ENCODE results near the gene CAST. TPM values are rescaled to one million over a fixed set of nuclear protein-coding genes. Genes with fewer than 3 reads are reported as not detected.

CAST gene
- total and polyA plus RNA-seq, 2 donors (not counting 1 experiment from before 2014, with no cell fraction given), result 41.0 to 231 TPM

- peaks cover 62% of the 10 kb centered on the region for H4K20me1 ChIP-seq (ENCODE audit: control insufficient read depth, insufficient read depth, low read length, poor library complexity, severe bottlenecking)
- H3K27me3 Mint-ChIP-seq, result no peaks in the 10 kb centered on the region
- intact Hi-C loops (cut with micrococcal nuclease), result loop anchor here (1.0 kb wide), 1 partner anchor 74 kb away; no protein-coding TSS in a partner anchor
- no peak overlapping the region for H3K4me3 Mint-ChIP-seq
- H3K4me2 ChIP-seq (replicated peaks; ENCODE audit: low read depth, low read length, poor library complexity, severe bottlenecking), result peak overlapping the region; percentile 34
- no peak overlapping the region for H3K27ac Mint-ChIP-seq
- no peak overlapping the region for H3K4me3 ChIP-seq (ENCODE audit: control extremely low read depth in 1 of 5, extremely low read depth in 1 of 5, insufficient read depth in 1 of 5, low read depth in 2 of 5, low read length in 4 of 5)
- TF ChIP-seq EZH2 (IDR thresholded peaks at IDR 0.05; ENCODE audit: borderline replicate concordance, insufficient read depth, low read depth, low read length, poor library complexity, severe bottlenecking), result no peak
- TF ChIP-seq CTCF (IDR thresholded peaks at IDR 0.05), result peak; percentile 62
- H3K9ac ChIP-seq (ENCODE audit: low read length), result no peak overlapping the region
- no peaks in the 10 kb centered on the region for H3K27me3 ChIP-seq (replicated peaks in 1 of 4; ENCODE audit: control extremely low read depth in 1 of 4, control insufficient read depth in 3 of 4, insufficient read depth in 4 of 4, low read length in 3 of 4)
- no peaks in the 10 kb centered on the region for H3K9me3 ChIP-seq (ENCODE audit: control extremely low read depth in 1 of 3, control insufficient read depth in 2 of 3, insufficient read depth in 1 of 3, low read length in 2 of 3)
- WGBS (ENCODE audit: insufficient coverage), result 0% methylated on average over 1 of the region's 5 CpGs
- H3K79me2 ChIP-seq (ENCODE audit: control insufficient read depth, insufficient read depth, low read length), result peaks cover 47% of the 10 kb centered on the region
- ATAC-seq (ENCODE audit: low read depth) (peak; percentile 56), DNase-seq (peak; percentile 43)
- peaks cover 7 to 10% of the 10 kb centered on the region in 2 donors for H3K4me1 ChIP-seq (ENCODE audit: control insufficient read depth in 2 of 2, insufficient read depth in 2 of 2, low read length in 2 of 2)
- ChIA-PET POLR2A (no interaction called here), CTCF (interaction anchor here (0.7 to 5.7 kb wide), 7 partner anchors 9 to 76 kb away, joined by 3 to 28 read pairs (median 4); partner anchors contain the start of gene CAST)
- H2AFZ ChIP-seq (ENCODE audit: insufficient read depth, low read depth, low read length, poor library complexity, severe bottlenecking), result no peak overlapping the region
- H3K27ac ChIP-seq (ENCODE audit: low read length in 2 of 2), result peak overlapping the region in 1 of 2 donors; percentile 21
- peaks cover 0 to 14% of the 10 kb centered on the region in 2 experiments for H3K36me3 ChIP-seq (replicated peaks in 1 of 2; ENCODE audit: control extremely low read depth in 1 of 2, control insufficient read depth in 1 of 2, extremely low read depth in 1 of 2, insufficient read depth in 2 of 2, low read length in 1 of 2)
- peaks cover 26% of the 10 kb centered on the region for H3K4me1 Mint-ChIP-seq
- no peaks in the 10 kb centered on the region for H3K9me3 Mint-ChIP-seq (ENCODE audit: insufficient read depth)
Measured at GRCh38 chr5:96687812-96688453, 25.8 kb downstream of the CAST start.

- H3K4me3 Mint-ChIP-seq, result no peak overlapping the region
- peaks cover 40% of the 10 kb centered on the region for H3K79me2 ChIP-seq (ENCODE audit: control insufficient read depth, insufficient read depth, low read length)
Measured at GRCh38 chr5:96690861-96691260, 28.7 kb downstream of the CAST start.

More at GRCh38 chr5:96690861-96691260, 28.7 kb downstream of the CAST start:
- ChIA-PET CTCF (no interaction called here), POLR2A (interaction anchor here (0.6 kb wide), 1 partner anchor 42 kb away, joined by 3 read pairs; no protein-coding TSS in a partner anchor)
- H3K27me3 Mint-ChIP-seq, result no peaks in the 10 kb centered on the region
- no peaks in the 10 kb centered on the region for H3K9me3 Mint-ChIP-seq (ENCODE audit: insufficient read depth)
- peaks cover 22% of the 10 kb centered on the region for H3K4me1 Mint-ChIP-seq
- ATAC-seq (ENCODE audit: low read depth) (no peak), DNase-seq (no peak)
- H4K20me1 ChIP-seq (ENCODE audit: control insufficient read depth, insufficient read depth, low read length, poor library complexity, severe bottlenecking), result peaks cover 57% of the 10 kb centered on the region
- no peak overlapping the region for H2AFZ ChIP-seq (ENCODE audit: insufficient read depth, low read depth, low read length, poor library complexity, severe bottlenecking)
- no peak for TF ChIP-seq EZH2 (IDR thresholded peaks at IDR 0.05; ENCODE audit: borderline replicate concordance, insufficient read depth, low read depth, low read length, poor library complexity, severe bottlenecking)
- TF ChIP-seq CTCF (IDR thresholded peaks at IDR 0.05), result no peak
- intact Hi-C loops (cut with micrococcal nuclease), result no loop called here
- no peak overlapping the region for H3K9ac ChIP-seq (ENCODE audit: low read length)
- H3K27ac ChIP-seq (ENCODE audit: low read length in 2 of 2), result no peak overlapping the region
- H3K4me3 ChIP-seq (ENCODE audit: control extremely low read depth in 1 of 5, extremely low read depth in 1 of 5, insufficient read depth in 1 of 5, low read depth in 2 of 5, low read length in 4 of 5), result no peak overlapping the region
- no peak overlapping the region for H3K27ac Mint-ChIP-seq
- H3K4me2 ChIP-seq (replicated peaks; ENCODE audit: low read depth, low read length, poor library complexity, severe bottlenecking), result no peak overlapping the region
- 100% methylated on average over 1 of the region's 1 CpG for WGBS (ENCODE audit: insufficient coverage)
- no peaks in the 10 kb centered on the region for H3K9me3 ChIP-seq (ENCODE audit: control extremely low read depth in 1 of 3, control insufficient read depth in 2 of 3, insufficient read depth in 1 of 3, low read length in 2 of 3)
- no peaks in the 10 kb centered on the region for H3K27me3 ChIP-seq (replicated peaks in 1 of 4; ENCODE audit: control extremely low read depth in 1 of 4, control insufficient read depth in 3 of 4, insufficient read depth in 4 of 4, low read length in 3 of 4)
- H3K36me3 ChIP-seq (replicated peaks in 1 of 2; ENCODE audit: control extremely low read depth in 1 of 2, control insufficient read depth in 1 of 2, extremely low read depth in 1 of 2, insufficient read depth in 2 of 2, low read length in 1 of 2), result peaks cover 2 to 10% of the 10 kb centered on the region in 2 experiments
- peaks cover 7 to 10% of the 10 kb centered on the region in 2 donors for H3K4me1 ChIP-seq (ENCODE audit: control insufficient read depth in 2 of 2, insufficient read depth in 2 of 2, low read length in 2 of 2)
